SIG-M5 (cell line): ENCODE results near the gene BTG2.
"Not testable (repeated sequence)": the region's sequence is repeated elsewhere in the genome, so short reads cannot be mapped to it uniquely, and the experiment has no call there.

ENCODE experiments used
- DNase-seq: peaks from one replicate; lab custom pipeline; 2025; lab: John Stamatoyannopoulos, UW

Gene BTG2

GRCh38 chr1:203291201-203292096 is 13.9 kb upstream of the BTG2 start:
- no peak for DNase-seq

GRCh38 chr1:203295796-203296195 is 9.5 kb upstream of the BTG2 start:
- no peak for DNase-seq

GRCh38 chr1:203296460-203297073 is 8.8 kb upstream of the BTG2 start:
- DNase-seq: no peak

- DNase-seq: no peak
These were observed 6.2 kb upstream of the BTG2 start for GRCh38 chr1:203299169-203299568.

- not testable (repeated sequence) for DNase-seq
These were observed 5.4 kb upstream of the BTG2 start for GRCh38 chr1:203299719-203300429.

GRCh38 chr1:203300441-203301330 is 4.6 kb upstream of the BTG2 start:
- no peak for DNase-seq

GRCh38 chr1:203301331-203301668 is 4.0 kb upstream of the BTG2 start:
- no peak for DNase-seq

- no peak for DNase-seq
These were observed 2.9 kb upstream of the BTG2 start for GRCh38 chr1:203302456-203302855.

- DNase-seq: no peak
These were observed 2.4 kb upstream of the BTG2 start for GRCh38 chr1:203302894-203303293.

- no peak for DNase-seq
These were observed 864 bp upstream of the BTG2 start for GRCh38 chr1:203304391-203304918.

GRCh38 chr1:203305809-203306088 is 430 bp downstream of the BTG2 start:
- no peak for DNase-seq

GRCh38 chr1:203306089-203306964 is 1.0 kb downstream of the BTG2 start:
- no peak for DNase-seq

GRCh38 chr1:203306965-203307541 is 1.7 kb downstream of the BTG2 start:
- DNase-seq: no peak

GRCh38 chr1:203307641-203308126 is 2.4 kb downstream of the BTG2 start:
- no peak for DNase-seq

- DNase-seq: no peak
These were observed 3.1 kb downstream of the BTG2 start for GRCh38 chr1:203308328-203308922.

- DNase-seq: no peak
These were observed 3.6 kb downstream of the BTG2 start for GRCh38 chr1:203308923-203309331.

GRCh38 chr1:203311368-203312301 is 6.3 kb downstream of the BTG2 start:
- DNase-seq: no peak

GRCh38 chr1:203314025-203314759 is 8.9 kb downstream of the BTG2 start:
- DNase-seq: not testable (repeated sequence)
